Stimulated activated CD4-positive, alpha-beta T cell treated with anti-CD3 and anti-CD28 coated beads, TNF-alpha, amount 100 ng/mL, for 48 hours (primary cell): ENCODE results near the gene GNAI1.

Experiments
- DNase-seq, 3 donors: peaks; one replicate each; pipeline ENCODE4 v3.0.0-alpha.2; 2020; ENCODE audit warnings: low read depth in 3 of 3

The GNAI1 gene

GRCh38 chr7:80134536-80135308 lies at the start of gene GNAI1:
Gene GNAI1 (plus strand): TSS chr7:80134831. CDS start chr7:80135161, 330 bp downstream.
- peak in 1 of 3 donors; percentile 11 for DNase-seq

GRCh38 chr7:80087051-80087770 lies 47.4 kb upstream of the GNAI1 start:
- no peak for DNase-seq

GRCh38 chr7:80087771-80088170 lies 46.9 kb upstream of the GNAI1 start:
- no peak for DNase-seq

DNA sequence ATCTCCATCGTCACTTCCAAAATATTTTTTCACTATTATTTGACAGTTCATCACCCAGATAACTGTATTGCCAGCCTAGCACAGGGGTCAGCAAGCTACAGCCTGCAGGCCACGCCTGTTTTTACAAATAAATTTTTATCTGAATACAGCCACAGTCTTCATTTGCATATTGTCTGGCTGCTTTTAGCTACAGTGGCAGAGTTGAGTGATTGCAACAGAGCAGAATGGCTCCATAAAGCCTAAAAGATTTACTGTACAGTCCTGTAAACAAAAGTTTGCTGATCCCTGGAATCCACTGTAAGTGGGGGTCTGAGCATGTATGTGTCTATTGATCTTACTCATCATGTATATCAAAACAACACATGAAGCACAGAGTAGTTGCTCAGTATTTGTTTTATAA lies 45.9 kb upstream of the GNAI1 start:
- DNase-seq = no peak

GRCh38 chr7:80089366-80089765 lies 45.3 kb upstream of the GNAI1 start:
- no peak for DNase-seq

GRCh38 chr7:80093349-80093748 lies 41.3 kb upstream of the GNAI1 start:
- DNase-seq = no peak

DNA sequence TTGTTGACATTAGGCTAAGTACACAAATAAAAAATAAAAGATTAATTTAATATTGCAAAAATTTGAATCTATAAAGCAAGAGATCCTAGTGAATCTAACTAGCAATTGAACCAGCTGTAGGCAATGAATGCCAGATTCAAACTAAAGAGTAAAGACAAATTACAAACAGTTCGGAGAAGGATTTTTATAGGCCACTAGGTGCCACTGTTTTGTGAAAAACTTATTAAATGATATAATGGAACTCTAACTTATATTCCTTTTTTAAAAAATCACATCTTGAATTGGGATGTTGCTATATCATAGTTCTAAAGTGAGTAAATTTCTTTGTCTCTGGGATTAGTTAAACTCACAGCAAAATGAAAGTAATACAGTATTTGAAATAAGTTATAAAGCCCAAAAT lies 39.1 kb upstream of the GNAI1 start:
- DNase-seq = no peak

- DNase-seq = no peak
These were observed 36.9 kb upstream of the GNAI1 start for GRCh38 chr7:80097756-80098155.

DNA sequence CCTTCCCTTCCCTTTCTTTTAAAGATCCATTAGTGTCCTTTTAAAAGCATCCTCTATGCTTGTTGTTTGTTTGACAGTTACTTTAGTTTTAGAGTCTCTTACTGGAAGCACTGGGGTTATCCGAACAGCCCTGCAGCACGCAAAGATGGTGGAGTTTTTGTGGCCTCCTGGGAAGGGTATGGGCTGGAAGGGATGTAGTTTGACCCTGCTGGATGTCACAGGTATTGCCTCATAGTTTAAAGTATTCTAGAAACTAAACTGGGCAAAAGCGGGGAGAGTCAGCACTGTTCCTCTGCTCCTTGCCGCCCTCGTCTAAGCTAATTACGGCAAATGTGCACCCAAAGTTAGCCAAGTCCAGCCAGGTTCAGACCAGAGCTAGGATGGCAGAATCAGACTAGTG lies 35.8 kb upstream of the GNAI1 start:
- DNase-seq = no peak

- DNase-seq = no peak
These were observed 34.4 kb upstream of the GNAI1 start for GRCh38 chr7:80100254-80100653.

GRCh38 chr7:80105701-80106408 lies 28.8 kb upstream of the GNAI1 start:
- no peak for DNase-seq

DNA sequence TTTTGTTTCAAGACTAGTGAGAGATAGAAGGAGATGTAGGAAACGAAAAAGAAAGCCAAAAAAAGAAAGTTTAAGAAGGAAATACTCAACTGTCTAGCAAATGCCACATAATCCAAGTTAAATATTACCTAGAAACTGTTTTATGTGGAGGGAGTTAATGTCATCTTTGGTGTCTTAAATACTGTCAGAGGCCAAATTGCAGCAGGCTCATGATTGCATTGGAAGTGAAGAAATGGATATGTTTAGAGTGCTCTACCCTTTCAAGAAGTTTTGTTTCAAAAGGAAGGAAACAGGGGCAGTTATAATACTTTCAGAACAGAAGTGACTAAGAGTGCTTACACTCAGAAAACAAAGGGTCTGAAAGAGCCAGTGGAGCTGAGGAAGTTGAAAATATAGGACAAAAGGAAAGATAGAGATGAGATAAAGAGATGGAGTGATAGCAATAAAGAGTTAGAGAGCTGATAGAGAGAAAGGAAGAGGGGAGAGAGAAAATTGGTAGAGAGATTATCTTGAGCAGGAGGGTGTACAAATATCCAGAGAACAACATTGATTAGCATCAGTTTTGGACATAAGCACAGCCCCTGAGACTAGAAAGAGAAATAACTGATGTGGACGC lies 28.0 kb upstream of the GNAI1 start:
- DNase-seq = no peak

DNA sequence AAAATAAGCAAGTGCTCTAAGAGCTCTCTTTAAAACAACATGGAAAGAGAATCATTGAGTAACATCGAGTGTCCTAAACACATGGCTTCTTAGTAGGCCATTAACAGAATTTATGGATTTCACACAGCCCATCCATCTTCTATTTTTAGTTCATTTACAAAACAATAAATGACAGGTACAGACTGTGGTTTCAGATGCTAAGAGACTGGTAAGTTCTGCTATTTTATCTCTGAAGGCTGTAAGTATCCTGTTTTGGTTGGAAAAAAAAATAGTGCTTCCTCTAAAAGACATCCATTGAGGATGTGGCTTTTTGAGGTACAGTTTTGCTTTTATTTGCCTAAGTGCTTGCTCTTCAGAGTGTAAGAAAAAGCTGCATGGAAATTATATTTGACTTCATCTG lies 27.4 kb upstream of the GNAI1 start:
- no peak for DNase-seq

- DNase-seq = no peak
These were observed 24.3 kb upstream of the GNAI1 start for GRCh38 chr7:80110376-80110775.

DNA sequence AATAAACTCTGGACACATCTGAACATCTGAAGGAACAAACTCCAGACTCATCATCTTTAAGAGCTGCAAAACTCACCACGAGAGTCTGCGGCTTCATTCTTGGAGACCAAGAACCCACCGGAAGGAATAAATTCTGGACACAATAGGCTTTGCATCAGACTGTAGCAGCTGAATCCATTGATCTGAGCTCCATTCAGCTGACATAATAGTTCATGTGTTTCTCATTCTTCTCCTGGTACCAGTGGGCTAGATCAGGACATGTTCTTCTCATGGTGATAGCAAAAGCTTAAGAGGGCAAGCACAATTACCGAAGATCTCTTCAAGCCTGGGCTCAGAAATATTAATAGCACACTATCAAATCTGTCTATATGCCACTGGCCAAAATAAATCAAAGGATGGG lies 20.5 kb upstream of the GNAI1 start:
- no peak for DNase-seq

- no peak for DNase-seq
These were observed 9.9 kb upstream of the GNAI1 start for GRCh38 chr7:80124526-80125264.

DNA sequence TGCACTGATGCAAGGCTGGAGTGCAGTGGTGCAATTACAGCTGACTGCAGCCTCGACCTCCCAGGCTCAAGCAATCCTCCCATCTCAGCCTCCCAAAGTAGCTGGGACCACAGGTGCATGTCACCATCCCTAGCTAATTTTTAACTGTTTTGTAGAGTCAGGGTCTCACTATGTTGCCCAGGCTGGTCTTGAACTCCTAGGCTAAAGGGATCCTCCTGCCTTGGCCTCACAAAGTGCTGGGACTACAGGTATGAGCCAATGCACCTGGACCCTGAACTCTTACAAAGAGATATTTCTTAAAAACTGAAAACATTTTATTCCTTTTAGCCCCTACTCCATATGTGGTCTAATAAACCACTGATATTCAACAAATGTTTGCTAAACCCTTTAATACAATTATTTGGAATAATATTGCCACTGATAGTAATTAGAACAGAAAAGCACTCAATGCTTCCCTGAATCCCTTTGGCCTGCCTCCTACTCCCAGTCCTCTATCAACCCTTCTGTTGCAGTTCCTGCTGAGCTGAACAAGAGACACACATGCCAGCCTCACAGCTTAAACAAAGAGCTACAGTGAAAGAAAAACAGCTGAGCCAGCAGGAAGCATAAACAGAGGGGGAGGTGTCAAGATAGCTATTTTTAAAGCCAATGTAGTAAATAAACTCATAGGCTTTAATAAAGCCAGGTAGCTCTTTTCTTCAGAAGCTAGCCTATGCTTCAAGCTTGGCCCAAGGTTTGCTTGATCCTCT lies 7.0 kb upstream of the GNAI1 start:
- DNase-seq = no peak

DNA sequence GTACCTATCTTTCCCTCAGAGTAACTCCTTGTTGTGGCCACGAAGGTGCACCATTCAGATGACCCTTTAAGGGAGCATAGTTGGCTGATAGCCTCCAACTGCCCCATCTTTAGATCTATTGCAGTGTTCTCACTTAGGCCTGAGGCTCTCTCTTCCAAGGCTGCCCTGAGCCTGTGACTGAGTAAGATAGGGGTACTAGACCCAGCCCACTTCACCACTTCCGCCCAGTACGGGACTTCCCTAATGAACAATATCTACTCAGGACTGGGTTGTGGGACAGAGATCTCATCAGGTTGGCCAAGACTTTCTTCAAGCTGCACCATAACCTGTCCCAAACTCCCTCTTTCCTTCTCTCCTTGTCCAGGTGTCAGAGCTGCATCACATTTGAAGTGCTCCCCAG lies 5.7 kb upstream of the GNAI1 start:
- DNase-seq = no peak

GRCh38 chr7:80129785-80130184 lies 4.8 kb upstream of the GNAI1 start:
- no peak for DNase-seq

DNA sequence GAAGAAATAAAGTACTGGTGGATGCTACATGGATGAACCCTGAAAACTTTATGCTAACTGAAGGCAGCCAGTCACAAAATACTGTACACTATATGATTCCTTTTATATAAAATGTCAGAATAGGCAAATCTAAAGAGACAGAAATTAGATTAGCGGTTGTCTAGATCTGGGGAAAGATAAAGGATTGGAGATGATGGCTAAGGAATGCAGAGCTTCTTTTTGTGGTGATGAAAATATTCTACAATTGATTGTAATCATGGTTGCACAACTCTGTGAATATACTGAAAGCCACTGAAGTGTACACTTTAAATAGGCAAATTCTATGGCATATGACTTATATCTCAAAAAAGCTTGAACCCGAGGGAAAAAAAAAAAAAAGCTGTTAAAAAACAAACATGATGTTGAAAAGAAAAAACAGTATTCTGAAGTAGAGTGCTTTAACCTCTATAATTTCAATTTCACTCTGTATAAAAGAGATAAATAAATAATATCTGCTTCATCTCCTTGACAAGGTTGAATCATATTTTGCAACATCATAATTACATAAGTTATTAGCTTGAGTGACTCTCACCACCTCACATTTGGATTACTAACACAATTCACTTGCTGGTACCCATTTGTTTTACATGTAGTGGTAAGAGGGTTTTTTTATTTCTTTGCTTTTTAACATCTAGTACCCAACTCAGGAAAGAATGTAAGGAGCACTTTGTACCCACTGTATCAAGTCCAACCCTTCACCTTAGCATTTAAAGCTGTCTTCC lies 2.8 kb upstream of the GNAI1 start:
- no peak for DNase-seq
